Liver (tissue), 9 donors: ENCODE measurements around the gene ZNF536. TPM values are rescaled to one million over a fixed set of nuclear protein-coding genes. Genes with fewer than 3 reads are reported as not detected.

Source experiments
- DNase-seq: peaks from one replicate; pipeline ENCODE4 v3.0.0-alpha.2; 2017; ENCODE audit warnings: low spot score
- H3K27ac ChIP-seq, 2 donors: one replicate each; pipeline ENCODE4 v1.7.0; 2013; ENCODE audit warnings: inconsistent platforms in 2 of 2, low read length in 2 of 2, control low read depth in 1 of 2, low read depth in 1 of 2, mild to moderate bottlenecking in 1 of 2
- H3K27me3 ChIP-seq, 4 donors: one replicate each; pipeline versions ENCODE4 v1.6.1 to v1.7.0; 2013; ENCODE audit warnings: low read length in 3 of 4, inconsistent platforms in 1 of 4, mild to moderate bottlenecking in 1 of 4, moderate library complexity in 1 of 4; ENCODE audit not compliant: control insufficient read depth in 4 of 4, insufficient read depth in 4 of 4
- H3K36me3 ChIP-seq, 4 donors: one replicate each; pipeline versions ENCODE4 v1.6.1 to v1.7.0; 2013; ENCODE audit warnings: low read length in 3 of 4, mild to moderate bottlenecking in 3 of 4, low read depth in 1 of 4, moderate library complexity in 1 of 4; ENCODE audit not compliant: control insufficient read depth in 4 of 4, insufficient read depth in 3 of 4
- H3K4me1 ChIP-seq, 4 donors: one replicate each; pipeline versions ENCODE4 v1.6.1 to v1.7.0; 2013; ENCODE audit warnings: low read length in 3 of 4, mild to moderate bottlenecking in 3 of 4, moderate library complexity in 1 of 4; ENCODE audit not compliant: control insufficient read depth in 4 of 4, insufficient read depth in 4 of 4
- H3K4me3 ChIP-seq, 3 donors: one replicate each; pipeline versions ENCODE4 v1.6.1 to v1.7.0; 2013; ENCODE audit warnings: low read length in 3 of 3, control low read depth in 1 of 3, low read depth in 1 of 3, mild to moderate bottlenecking in 1 of 3
- H3K9ac ChIP-seq, 2 donors: one replicate each; pipeline ENCODE4 v1.7.0; 2013; ENCODE audit warnings: low read length in 2 of 2, mild to moderate bottlenecking in 2 of 2, moderate library complexity in 2 of 2, control low read depth in 1 of 2, low read depth in 1 of 2
- H3K9me3 ChIP-seq, 4 donors: one replicate each; pipeline versions ENCODE4 v1.6.1 to v1.7.0; 2013; ENCODE audit warnings: low read length in 3 of 4; ENCODE audit not compliant: control insufficient read depth in 4 of 4
- EGR1 ChIP-seq, 2 donors: IDR thresholded peaks; 2 replicates each; pipeline ENCODE4 v1.6.1; 2016 to 2018; ENCODE audit warnings: antibody characterized with exemption in 2 of 2, low read depth in 2 of 2
- FOXA1 ChIP-seq: IDR thresholded peaks from 2 replicates; pipeline ENCODE4 v1.6.1; 2016; ENCODE audit warnings: antibody characterized with exemption
- FOXA2 ChIP-seq: IDR thresholded peaks from 2 replicates; pipeline ENCODE4 v1.6.1; 2016; ENCODE audit warnings: antibody characterized with exemption
- HNF4A ChIP-seq, 2 donors: conservative IDR thresholded peaks; 2 replicates each; pipeline ENCODE4 v1.6.1; 2016; ENCODE audit warnings: antibody characterized with exemption in 2 of 2, mild to moderate bottlenecking in 2 of 2
- HNF4G ChIP-seq: IDR thresholded peaks from 2 replicates; pipeline ENCODE4 v1.6.1; 2016; ENCODE audit warnings: antibody characterized with exemption
- JUND ChIP-seq, 2 donors: IDR thresholded peaks; 2 replicates each; pipeline ENCODE4 v1.6.1; 2016; ENCODE audit warnings: antibody characterized with exemption in 2 of 2
- MAX ChIP-seq: IDR thresholded peaks from 2 replicates; pipeline ENCODE4 v1.6.1; 2016; ENCODE audit warnings: antibody characterized with exemption
- RAD21 ChIP-seq, 2 donors: IDR thresholded peaks; 2 replicates each; pipeline ENCODE4 v1.6.1; 2016; ENCODE audit warnings: antibody characterized with exemption in 2 of 2, mild to moderate bottlenecking in 2 of 2
- RXRA ChIP-seq, 2 donors: IDR thresholded peaks; 2 replicates each; pipeline ENCODE4 v1.6.1; 2017 to 2018; ENCODE audit warnings: antibody characterized with exemption in 2 of 2, mild to moderate bottlenecking in 1 of 2
- SP1 ChIP-seq: IDR thresholded peaks from 2 replicates; pipeline ENCODE4 v1.6.1; 2018; ENCODE audit warnings: antibody characterized with exemption, mild to moderate bottlenecking
- TAF1 ChIP-seq: conservative IDR thresholded peaks from 2 replicates; pipeline ENCODE4 v1.6.1; 2016; ENCODE audit warnings: antibody characterized with exemption, mild to moderate bottlenecking
- YY1 ChIP-seq: IDR thresholded peaks from 2 replicates; pipeline ENCODE4 v1.6.1; 2016; ENCODE audit warnings: antibody characterized with exemption, mild to moderate bottlenecking
- ZBTB33 ChIP-seq: IDR thresholded peaks from 2 replicates; pipeline ENCODE4 v1.6.1; 2016; ENCODE audit warnings: antibody characterized with exemption
- WGBS: extraction: QIAGEN DNeasy Blood & Tissue Kit; methylation state at CpG from one replicate; pipeline ENCODE4 v1.1.7; 2013; 5-methylcytosine and 5-hydroxymethylcytosine counted together
- polyA plus RNA-seq, 2 donors: library from polyadenylated mRNA; stranded (reverse) in 1 of 2; unstranded in 1 of 2; fragments of 200-250 nt in 1 of 2; fragments of >200 nt in 1 of 2; fragmentation: Nextera tagmentation in 1 of 2; extraction: Ambion mirVana in 1 of 2; gene quantifications; one replicate each; pipeline versions ENCODE4 v1.2.1 to v1.2.3, GENCODE V29; 2013 to 2015
- total RNA-seq, 2 donors: library from RNA; depleted of rRNA; stranded (reverse); fragments of >200 nt; gene quantifications; one replicate each; pipeline ENCODE4 v1.2.3, GENCODE V29; 2014
- TF ChIP-seq, protein P1 (sequence below): IDR thresholded peaks from 2 replicates; pipeline ENCODE4 v1.6.1; 2016; ENCODE audit warnings: antibody characterized with exemption, mild to moderate bottlenecking
- TF ChIP-seq, protein P2 (sequence below): IDR thresholded peaks from 2 replicates; pipeline ENCODE4 v1.6.1; 2016; ENCODE audit warnings: antibody characterized with exemption
- TF ChIP-seq, protein P3 (sequence below): fragments of 150-350 bp; IDR thresholded peaks from 2 replicates; pipeline ENCODE4 v1.5.1; 2017; ENCODE audit warnings: improper control_type of control experiment, low read depth, low read length; ENCODE audit not compliant: missing input control
- donor health status: healthy.
- donor health status: healthy.
- donor health status: healthy.
- donor health status: healthy.
- donor health status: healthy.

The ZNF536 gene
- total and polyA plus RNA-seq, 4 donors, result 0.02 to 0.17 (median 0.08) TPM

GRCh38 chr19:30547246-30547645 lies 175.1 kb downstream of the ZNF536 start:
- Histone ChIP-seq H3K9me3 (no peaks in the 10 kb centered on the region), H3K4me3 (no peak overlapping the region), H3K36me3 (no peaks in the 10 kb centered on the region), H3K4me1 (no peaks in the 10 kb centered on the region), H3K27ac (no peak overlapping the region), H3K27me3 (peaks cover 0 to 4% (median 0%) of the 10 kb centered on the region in 4 donors), H3K9ac (no peak overlapping the region)
- DNase-seq, result no peak
- TF ChIP-seq EGR1 (IDR thresholded peaks at IDR 0.05; ENCODE audit: low read depth in 2 of 2), result no peak
- TF ChIP-seq JUND (IDR thresholded peaks at IDR 0.05), result no peak
- WGBS, result 76% methylated on average over 2 of the region's 2 CpGs

DNA sequence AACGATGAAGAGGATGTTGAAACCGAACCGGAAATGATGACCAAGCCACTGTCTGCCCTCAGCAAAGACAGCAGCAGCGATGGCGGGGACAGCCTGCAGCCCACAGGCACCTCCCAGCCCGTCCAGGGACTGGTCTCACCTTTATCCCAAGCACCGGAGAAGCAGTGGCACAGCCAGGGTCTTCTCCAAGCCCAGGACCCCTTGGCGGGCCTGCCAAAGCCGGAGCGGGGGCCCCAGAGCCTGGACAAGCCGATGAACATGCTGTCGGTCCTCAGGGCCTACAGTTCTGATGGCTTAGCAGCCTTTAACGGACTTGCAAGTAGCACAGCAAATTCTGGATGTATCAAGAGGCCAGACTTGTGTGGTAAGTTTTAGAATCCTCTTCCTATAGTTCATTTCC lies 177.0 kb downstream of the ZNF536 start:
- no peak overlapping the region for H3K9ac ChIP-seq
- no peak overlapping the region for H3K27ac ChIP-seq
- WGBS, result 82% methylated on average over 13 of the region's 13 CpGs
- no peaks in the 10 kb centered on the region for H3K9me3 ChIP-seq
- DNase-seq, result no peak
- no peak for TF ChIP-seq FOXA2
- TF ChIP-seq HNF4G, result no peak
- no peak for TF ChIP-seq JUND (IDR thresholded peaks at IDR 0.05)
- TF ChIP-seq YY1, result no peak
- TF ChIP-seq MAX, result no peak
- TF ChIP-seq RXRA (IDR thresholded peaks at IDR 0.05), result no peak
- peaks cover 0 to 4% (median 0%) of the 10 kb centered on the region in 4 donors for H3K27me3 ChIP-seq
- H3K4me1 ChIP-seq, result no peaks in the 10 kb centered on the region
- H3K36me3 ChIP-seq, result no peaks in the 10 kb centered on the region
- no peak overlapping the region for H3K4me3 ChIP-seq

GRCh38 chr19:30551271-30551670 lies 179.1 kb downstream of the ZNF536 start:
- H3K9me3 ChIP-seq, result no peaks in the 10 kb centered on the region
- no peak overlapping the region for H3K9ac ChIP-seq
- no peak overlapping the region for H3K27ac ChIP-seq
- no peak for DNase-seq
- TF ChIP-seq FOXA1 (no peak), HNF4A (conservative IDR thresholded peaks at IDR 0.05) (no peak), FOXA2 (no peak), RAD21 (IDR thresholded peaks at IDR 0.05) (no peak), HNF4G (no peak), TAF1 (no peak), SP1 (no peak), MAX (no peak), ZBTB33 (no peak), YY1 (no peak)
- TF ChIP-seq, protein P1, sequence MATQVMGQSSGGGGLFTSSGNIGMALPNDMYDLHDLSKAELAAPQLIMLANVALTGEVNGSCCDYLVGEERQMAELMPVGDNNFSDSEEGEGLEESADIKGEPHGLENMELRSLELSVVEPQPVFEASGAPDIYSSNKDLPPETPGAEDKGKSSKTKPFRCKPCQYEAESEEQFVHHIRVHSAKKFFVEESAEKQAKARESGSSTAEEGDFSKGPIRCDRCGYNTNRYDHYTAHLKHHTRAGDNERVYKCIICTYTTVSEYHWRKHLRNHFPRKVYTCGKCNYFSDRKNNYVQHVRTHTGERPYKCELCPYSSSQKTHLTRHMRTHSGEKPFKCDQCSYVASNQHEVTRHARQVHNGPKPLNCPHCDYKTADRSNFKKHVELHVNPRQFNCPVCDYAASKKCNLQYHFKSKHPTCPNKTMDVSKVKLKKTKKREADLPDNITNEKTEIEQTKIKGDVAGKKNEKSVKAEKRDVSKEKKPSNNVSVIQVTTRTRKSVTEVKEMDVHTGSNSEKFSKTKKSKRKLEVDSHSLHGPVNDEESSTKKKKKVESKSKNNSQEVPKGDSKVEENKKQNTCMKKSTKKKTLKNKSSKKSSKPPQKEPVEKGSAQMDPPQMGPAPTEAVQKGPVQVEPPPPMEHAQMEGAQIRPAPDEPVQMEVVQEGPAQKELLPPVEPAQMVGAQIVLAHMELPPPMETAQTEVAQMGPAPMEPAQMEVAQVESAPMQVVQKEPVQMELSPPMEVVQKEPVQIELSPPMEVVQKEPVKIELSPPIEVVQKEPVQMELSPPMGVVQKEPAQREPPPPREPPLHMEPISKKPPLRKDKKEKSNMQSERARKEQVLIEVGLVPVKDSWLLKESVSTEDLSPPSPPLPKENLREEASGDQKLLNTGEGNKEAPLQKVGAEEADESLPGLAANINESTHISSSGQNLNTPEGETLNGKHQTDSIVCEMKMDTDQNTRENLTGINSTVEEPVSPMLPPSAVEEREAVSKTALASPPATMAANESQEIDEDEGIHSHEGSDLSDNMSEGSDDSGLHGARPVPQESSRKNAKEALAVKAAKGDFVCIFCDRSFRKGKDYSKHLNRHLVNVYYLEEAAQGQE, result no peak
- TF ChIP-seq, protein P2, sequence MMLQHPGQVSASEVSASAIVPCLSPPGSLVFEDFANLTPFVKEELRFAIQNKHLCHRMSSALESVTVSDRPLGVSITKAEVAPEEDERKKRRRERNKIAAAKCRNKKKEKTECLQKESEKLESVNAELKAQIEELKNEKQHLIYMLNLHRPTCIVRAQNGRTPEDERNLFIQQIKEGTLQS, result no peak
- TF ChIP-seq, protein P3, sequence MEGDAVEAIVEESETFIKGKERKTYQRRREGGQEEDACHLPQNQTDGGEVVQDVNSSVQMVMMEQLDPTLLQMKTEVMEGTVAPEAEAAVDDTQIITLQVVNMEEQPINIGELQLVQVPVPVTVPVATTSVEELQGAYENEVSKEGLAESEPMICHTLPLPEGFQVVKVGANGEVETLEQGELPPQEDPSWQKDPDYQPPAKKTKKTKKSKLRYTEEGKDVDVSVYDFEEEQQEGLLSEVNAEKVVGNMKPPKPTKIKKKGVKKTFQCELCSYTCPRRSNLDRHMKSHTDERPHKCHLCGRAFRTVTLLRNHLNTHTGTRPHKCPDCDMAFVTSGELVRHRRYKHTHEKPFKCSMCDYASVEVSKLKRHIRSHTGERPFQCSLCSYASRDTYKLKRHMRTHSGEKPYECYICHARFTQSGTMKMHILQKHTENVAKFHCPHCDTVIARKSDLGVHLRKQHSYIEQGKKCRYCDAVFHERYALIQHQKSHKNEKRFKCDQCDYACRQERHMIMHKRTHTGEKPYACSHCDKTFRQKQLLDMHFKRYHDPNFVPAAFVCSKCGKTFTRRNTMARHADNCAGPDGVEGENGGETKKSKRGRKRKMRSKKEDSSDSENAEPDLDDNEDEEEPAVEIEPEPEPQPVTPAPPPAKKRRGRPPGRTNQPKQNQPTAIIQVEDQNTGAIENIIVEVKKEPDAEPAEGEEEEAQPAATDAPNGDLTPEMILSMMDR, result no peak
- peaks cover 0 to 4% (median under 1%) of the 10 kb centered on the region in 4 donors for H3K27me3 ChIP-seq
- no peak overlapping the region for H3K4me3 ChIP-seq
- 41% methylated on average over 11 of the region's 11 CpGs for WGBS
- H3K4me1 ChIP-seq, result no peaks in the 10 kb centered on the region
- no peaks in the 10 kb centered on the region for H3K36me3 ChIP-seq
